ENCODE measurements around the gene CRELD1.
A peak's percentile ranks its signal among the peaks of the same experiment; 100 is the strongest.
"Not testable (repeated sequence)": the region's sequence is repeated elsewhere in the genome, so short reads cannot be mapped to it uniquely, and the experiment has no call there.

Gene CRELD1

DNA sequence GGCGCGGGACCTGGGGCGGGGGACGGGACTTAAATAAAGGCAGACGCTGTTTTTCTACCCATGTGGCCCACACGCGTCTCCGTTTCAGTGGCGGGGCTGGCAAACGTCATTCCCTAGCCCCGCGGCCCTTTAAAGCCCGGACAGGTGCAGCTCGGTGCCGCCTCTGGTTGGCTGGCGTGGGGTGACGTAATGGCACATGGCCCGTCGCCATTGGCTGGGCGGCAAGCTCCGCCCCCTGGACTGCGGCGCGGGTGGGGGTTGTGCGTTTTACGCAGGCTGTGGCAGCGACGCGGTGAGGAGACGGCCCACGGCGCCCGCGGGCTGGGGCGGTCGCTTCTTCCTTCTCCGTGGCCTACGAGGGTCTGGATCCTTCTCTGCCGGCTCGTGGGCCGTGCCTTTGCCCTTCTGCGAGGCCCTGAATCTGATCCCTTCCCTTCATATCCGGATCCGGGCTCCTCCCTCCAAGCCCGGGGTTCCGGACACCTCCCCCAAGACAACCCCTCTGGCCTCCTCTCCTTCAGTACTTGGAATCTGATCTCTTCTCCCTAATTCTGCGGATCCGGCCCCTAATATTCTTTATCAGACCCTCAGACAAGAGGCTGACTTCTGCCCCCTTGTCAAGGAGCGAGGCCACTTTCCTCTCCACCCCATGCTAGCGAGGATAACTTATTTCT is at the start of gene CRELD1:
Gene CRELD1 (plus strand): TSS at position 274 of the 674 bp plus-strand sequence. CDS start 605 bp downstream, outside the sequence.
- peak; percentile 87 for DNase-seq

DNA sequence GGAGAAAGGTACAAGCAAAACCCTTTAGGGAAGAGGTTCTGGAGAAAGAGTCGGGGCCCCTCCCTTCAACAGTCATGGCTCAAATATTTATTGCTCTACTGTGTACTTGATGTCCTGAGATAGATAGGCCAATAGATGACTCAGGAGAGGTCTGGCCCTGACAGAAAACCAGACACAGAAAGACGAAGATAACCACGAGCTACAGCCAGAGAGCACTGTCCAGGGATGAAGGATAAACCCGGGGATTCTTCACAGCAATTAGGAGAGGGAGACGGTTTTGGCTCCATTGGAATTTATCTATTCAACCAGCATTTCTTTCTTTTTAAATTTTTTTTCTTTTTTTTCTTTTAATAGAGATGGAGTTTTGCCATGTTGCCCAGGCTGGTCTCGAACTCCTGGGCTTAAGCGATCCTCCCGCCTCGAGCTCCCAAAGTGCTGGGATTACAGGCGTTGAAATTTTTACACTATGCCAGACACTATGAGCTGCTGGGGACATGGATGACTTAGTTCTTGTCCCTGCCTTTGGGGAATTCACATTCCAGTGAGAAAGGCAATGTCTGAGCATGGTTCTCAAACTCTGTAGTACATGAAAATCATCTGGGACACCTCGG is 49.0 kb upstream of the CRELD1 start:
- DNase-seq: no peak

GRCh38 chr3:9886328-9886727 is 47.3 kb upstream of the CRELD1 start:
- DNase-seq: no peak

- DNase-seq: no peak
These were observed 46.2 kb upstream of the CRELD1 start for GRCh38 chr3:9887480-9887879.

- no peak for DNase-seq
These were observed 45.1 kb upstream of the CRELD1 start for GRCh38 chr3:9888540-9888939.

DNA sequence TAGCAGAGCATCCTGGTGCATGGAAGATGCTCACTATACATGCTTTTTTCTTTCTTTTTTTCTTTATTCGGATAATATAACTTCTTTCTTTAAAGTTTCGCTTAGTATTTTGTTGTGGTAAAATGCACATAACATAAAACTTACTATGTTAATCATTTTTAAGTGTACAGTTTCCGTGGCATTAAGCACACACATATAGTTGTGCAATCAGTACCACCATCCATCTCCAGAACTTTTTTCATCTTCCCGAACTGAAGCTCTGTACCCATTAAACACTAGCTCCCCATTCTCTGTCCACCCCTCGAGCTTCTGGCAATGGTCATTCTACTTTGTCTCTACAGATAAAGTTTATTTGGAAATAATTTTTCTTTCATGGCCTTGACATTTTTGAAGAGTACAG is 44.2 kb upstream of the CRELD1 start:
- no peak for DNase-seq

GRCh38 chr3:9890249-9891071 is 43.2 kb upstream of the CRELD1 start, which contains the start of gene JAGN1:
JAGN1 (plus strand) TSS chr3:9890610; CDS start chr3:9890723, 113 bp downstream.
- peak; percentile 81 for DNase-seq

DNA sequence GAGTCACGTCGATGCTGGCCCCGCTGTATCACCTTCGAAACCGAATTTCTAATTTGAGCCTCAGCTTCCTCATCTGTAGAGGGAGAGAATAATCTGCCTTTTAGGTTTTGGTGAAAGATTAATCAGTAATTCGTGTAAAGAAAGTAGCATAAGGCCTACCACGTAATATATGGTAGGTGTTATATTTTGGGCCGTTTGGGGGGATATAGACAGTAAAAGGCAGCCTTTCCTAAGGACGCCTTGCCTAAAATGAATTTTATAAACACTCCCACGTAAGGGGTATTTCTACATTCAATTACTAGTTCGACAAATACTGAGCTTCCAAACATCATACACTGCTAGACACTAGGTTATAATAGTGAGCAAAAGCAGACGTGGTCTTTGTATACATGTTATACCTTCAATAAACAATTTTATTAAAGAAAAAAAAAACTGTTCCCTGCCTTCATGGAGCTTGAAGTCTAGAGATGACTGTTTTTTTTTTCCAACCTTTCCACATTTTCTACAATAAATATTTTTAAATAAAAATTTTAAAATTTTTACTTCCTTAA is 42.5 kb upstream of the CRELD1 start:
- DNase-seq: no peak

GRCh38 chr3:9893739-9894138 is 39.9 kb upstream of the CRELD1 start:
- no peak for DNase-seq

GRCh38 chr3:9895715-9896114 is 37.9 kb upstream of the CRELD1 start:
- DNase-seq: not testable (repeated sequence)

DNA sequence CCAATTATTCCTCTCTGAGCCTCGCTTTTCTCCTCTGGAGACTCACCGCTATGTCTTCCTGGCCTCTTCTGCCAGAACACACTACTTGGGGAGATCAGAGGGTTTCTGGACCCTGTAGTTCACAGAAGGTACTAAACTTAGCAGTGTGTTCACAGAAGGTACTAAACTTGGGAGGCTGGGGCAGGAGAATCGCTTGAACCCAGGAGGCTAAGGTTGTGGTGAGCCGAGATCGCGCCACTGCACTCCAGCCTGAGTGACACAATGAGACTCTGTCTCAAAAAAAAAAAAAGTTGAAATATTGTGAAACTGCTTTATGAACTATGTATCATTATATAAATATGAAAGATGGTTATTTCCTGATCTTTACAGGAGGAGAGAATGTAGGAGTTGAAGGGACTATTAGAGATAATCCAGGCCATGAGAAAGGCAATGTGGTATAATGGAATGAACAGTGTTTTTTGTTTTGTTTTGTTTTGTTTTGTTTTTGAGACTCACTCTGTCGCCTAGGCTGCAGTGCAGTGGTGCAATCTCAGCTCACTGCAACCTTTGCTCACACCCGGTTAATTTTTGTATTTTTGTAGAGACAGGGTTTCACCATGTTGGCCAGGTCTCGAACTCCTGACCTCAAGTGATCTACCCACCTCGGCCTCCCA is 36.8 kb upstream of the CRELD1 start:
- DNase-seq: not testable (repeated sequence)

GRCh38 chr3:9897408-9898372 is 35.9 kb upstream of the CRELD1 start:
- no peak for DNase-seq

GRCh38 chr3:9898467-9899241 is 35.0 kb upstream of the CRELD1 start:
- no peak for DNase-seq

- DNase-seq: no peak
These were observed 34.3 kb upstream of the CRELD1 start for GRCh38 chr3:9899289-9899791.

GRCh38 chr3:9900965-9901415 is 32.6 kb upstream of the CRELD1 start:
- DNase-seq: not testable (repeated sequence)

- DNase-seq: no peak
These were observed 31.7 kb upstream of the CRELD1 start for GRCh38 chr3:9901967-9902366.

DNA sequence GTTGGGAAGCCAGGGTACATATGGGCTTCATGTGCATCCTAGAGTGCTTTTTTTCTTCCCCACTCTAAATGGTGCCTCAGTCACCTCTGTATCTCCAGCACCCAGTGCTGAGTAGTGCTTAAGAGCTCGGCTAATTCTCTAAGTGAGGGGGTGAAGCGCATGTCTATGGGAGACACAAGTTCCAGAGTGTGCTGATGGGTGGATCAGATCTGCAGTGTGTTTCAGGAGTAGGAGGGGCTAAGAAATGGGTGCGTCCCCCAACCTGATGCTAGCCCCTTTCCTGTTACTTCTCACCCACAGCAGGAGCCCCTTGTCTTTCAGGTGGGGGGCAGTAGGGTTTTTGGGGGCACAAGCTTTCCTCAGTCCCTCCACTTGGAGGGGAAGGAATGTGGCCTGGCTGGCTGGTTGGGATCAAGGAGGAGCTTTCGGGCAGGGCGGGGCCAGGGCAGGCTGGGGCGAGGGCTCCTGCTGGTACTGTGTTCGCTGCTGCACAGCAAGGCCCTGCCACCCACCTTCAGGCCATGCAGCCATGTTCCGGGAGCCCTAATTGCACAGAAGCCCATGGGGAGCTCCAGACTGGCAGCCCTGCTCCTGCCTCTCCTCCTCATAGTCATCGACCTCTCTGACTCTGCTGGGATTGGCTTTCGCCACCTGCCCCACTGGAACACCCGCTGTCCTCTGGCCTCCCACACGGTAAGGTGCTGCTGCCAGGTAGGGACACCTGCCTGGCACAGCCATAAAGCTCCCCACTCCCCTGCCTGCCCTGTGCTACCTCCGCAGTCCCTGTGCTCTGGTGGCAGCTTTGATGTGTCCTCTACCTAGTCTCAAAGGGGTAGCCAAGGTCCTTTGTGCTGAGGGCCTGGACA is 31.0 kb upstream of the CRELD1 start, which contains the start of gene IL17RE:
Gene IL17RE (plus strand): TSS at position 477 of the 866 bp plus-strand sequence. CDS start 85 bp downstream, at position 562.
- DNase-seq: no peak

GRCh38 chr3:9903238-9903624 is 30.4 kb upstream of the CRELD1 start:
- no peak for DNase-seq

DNA sequence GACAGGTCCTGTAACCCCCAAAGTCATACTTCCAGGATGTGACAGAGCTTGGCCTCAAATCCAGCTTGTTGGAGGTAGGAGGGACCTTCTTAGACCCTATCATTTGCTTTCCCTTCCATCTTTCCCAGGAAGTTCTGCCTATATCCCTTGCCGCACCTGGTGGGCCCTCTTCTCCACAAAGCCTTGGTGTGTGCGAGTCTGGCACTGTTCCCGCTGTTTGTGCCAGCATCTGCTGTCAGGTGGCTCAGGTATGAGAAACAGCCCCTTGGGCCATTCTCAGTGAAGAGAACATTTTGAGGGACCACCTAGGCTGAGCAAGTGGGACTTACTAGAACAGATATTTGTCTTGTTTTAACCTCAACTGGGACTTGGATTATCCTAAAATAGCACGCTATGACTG is 29.7 kb upstream of the CRELD1 start:
- no peak for DNase-seq

Measured in NCI-H1092 treated with DMSO at 0.1 percent for 48 hours (cell line).